GM18526 (cell line): ENCODE data around the gene R3HDM1.
A peak's percentile ranks its signal among the peaks of the same experiment; 100 is the strongest.

Experiments
- POLR2A ChIP-seq: IDR thresholded peaks from 3 replicates; pipeline ENCODE4 v1.6.1; 2011; ENCODE audit not compliant: insufficient read length; ENCODE audit errors: extremely low read depth

R3HDM1 gene

DNA sequence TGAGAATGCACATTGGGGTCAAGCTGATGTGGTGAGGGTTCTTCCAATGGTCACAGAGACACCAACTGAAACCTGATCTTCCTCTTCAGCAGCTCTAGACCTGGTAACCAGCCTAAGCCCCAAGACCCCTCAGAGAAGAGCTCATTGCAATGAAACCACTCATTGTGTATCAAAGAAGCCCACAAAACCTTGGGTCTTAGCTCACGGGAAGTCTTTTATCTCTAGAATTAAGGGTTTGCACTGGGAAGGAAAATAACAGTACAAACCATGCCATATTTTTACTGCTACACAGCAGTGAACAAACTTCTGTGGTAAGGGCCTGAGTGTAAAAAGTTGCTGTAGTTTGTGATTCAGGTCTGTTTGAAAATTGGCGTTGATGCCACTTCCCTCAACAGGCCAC lies 201.8 kb downstream of the R3HDM1 start:
- TF ChIP-seq POLR2A: no peak

GRCh38 chr2:135736546-135736945 lies 205.3 kb downstream of the R3HDM1 start:
- TF ChIP-seq POLR2A: no peak

DNA sequence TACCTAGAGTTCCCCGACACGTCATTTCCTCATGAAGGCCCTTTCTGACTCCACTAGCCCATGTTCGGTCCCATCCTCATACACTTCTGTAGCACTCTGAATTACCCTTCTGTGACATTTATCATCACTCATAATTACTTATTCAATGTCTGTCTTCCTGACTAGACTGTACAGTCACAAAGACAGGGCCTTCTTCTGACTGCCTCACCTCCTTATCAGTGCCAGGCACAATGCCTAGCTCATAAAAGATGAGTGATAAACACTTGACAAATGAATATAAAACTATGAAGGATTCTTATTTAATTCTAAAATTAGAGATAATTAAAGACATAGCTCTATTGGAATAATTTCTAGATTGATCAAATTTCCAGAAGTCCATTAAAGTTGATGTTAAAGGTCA lies 208.9 kb downstream of the R3HDM1 start:
- no peak for TF ChIP-seq POLR2A

DNA sequence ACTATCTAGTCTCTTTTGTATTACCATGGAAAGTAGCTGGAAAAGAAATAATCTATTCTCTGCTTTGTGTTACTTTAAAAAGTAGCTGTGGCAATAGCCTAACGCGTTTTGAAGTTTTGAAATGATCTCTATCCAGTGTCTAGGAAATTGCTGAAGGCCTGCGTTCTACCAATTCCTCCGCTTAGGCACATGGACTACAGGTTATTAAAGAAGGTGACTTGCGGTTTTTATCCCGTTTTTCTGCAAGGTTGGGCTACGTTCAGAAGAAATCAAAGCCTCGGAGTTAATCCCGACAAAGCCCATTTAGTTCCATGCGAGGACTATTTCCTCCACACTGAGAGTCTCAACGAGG lies 209.7 kb downstream of the R3HDM1 start:
- TF ChIP-seq POLR2A: no peak

GRCh38 chr2:135741395-135742324 lies 210.4 kb downstream of the R3HDM1 start, which contains the start of gene UBXN4:
UBXN4 (plus strand) TSS chr2:135741855; CDS start chr2:135741930, 75 bp downstream.
- peak; percentile 82 for TF ChIP-seq POLR2A

- TF ChIP-seq POLR2A: no peak
Observed at GRCh38 chr2:135742325-135742757, 211.1 kb downstream of the R3HDM1 start.

DNA sequence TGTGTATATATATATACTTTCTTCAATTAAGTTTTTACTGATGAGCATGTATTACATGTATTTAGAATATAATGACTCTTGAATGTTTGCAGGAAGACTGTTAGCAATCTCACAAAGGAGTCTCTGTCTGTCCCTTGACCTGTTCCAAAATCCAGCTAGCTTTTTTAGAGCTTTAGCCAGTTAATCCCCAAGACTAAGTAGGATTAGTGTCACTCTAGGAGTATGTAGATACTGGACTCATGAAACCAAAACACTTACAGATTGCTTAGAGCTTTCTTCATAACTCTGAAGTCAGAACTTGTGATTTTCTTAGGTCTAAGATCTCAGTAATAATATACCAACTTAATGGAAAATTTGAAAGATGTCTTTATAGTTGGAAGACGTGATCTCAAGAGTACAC lies 212.6 kb downstream of the R3HDM1 start:
- TF ChIP-seq POLR2A: no peak

GRCh38 chr2:135744760-135745314 lies 213.6 kb downstream of the R3HDM1 start:
- TF ChIP-seq POLR2A: no peak

- TF ChIP-seq POLR2A: no peak
Observed at GRCh38 chr2:135745545-135745944, 214.3 kb downstream of the R3HDM1 start.

DNA sequence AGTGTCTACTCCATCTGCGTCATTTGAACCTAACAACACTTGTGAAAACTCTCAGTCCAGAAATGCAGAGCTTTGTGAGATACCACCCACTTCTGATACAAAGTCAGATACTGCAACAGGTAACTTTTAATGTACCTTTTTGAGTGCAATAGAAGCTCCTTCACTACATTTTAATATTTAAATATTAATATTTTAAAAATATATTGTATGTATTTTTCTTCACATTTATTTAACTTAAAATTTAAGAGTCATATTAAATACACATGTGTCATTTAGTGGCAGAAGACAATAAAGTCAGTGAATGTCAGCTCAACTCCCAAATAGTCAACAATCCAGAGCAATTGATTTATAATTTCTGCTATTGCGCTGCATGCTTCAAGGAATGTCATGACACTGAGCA lies 224.3 kb downstream of the R3HDM1 start:
- TF ChIP-seq POLR2A: no peak

GRCh38 chr2:135756692-135757091 lies 225.4 kb downstream of the R3HDM1 start:
- no peak for TF ChIP-seq POLR2A

- no peak for TF ChIP-seq POLR2A
Observed at GRCh38 chr2:135762022-135762421, 230.7 kb downstream of the R3HDM1 start.

DNA sequence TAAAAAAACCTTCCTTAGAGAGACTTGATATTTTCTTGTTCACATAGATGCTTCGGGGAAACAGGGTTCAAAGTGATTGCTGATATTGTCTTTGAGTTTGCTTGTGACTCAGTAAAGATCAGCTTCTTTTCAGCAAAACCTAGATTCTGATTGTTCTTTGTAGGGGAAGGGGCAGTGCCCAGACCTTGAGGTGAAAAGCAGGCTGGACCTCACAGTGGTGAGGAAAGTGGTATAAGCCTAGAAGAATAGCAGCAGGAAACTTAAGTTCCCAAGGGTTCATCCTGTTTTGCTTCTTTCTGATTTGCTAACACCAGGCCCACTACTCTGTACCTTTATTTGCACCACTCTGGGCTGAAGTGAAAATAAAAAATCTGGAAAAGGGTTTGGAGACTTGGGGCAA lies 231.2 kb downstream of the R3HDM1 start:
- no peak for TF ChIP-seq POLR2A

GRCh38 chr2:135768863-135769262 lies 237.6 kb downstream of the R3HDM1 start:
- TF ChIP-seq POLR2A: no peak

DNA sequence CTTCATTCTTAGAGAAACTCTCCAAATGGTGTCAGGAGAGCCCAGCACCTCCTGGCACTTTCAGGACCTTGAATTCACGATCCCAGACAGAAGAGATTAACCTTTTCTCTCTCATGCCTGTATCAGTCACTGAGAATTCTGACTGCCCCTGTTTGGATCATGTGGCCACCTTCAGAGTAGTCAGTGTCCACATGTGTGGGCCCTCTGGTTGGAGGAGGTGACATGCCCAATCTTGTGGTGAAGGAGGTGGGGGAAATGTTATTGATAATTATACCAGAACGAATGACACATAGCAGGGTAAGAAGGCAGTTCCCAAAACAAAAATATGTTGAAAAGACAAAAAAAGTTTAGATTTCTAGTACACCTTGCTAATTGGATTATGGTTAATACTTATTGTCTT lies 242.0 kb downstream of the R3HDM1 start:
- TF ChIP-seq POLR2A: no peak

DNA sequence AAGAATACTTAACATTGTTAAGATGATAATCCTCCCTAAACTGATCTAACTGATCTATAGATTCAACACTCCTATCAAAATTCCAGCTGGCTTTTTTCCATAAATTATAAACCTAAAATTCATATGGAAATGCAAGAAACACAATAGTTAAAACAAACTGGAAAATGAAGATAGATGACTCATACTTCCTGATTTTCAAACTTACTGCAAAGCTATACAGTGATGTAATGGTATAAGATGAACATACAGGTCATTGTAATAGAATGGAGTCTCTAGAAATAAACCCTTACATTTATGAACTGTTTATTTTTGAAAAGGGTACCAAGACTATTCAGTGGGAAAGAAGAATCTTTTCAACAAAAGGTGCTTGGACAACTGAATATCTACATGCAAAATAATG lies 242.6 kb downstream of the R3HDM1 start:
- TF ChIP-seq POLR2A: no peak
